ENCODE results near the gene PLXNC1. TPM values are rescaled to one million over a fixed set of nuclear protein-coding genes. Genes with fewer than 3 reads are reported as not detected.

The PLXNC1 gene
- total RNA-seq, 1 experiment from 2014 or later = 0.30 TPM

DNA sequence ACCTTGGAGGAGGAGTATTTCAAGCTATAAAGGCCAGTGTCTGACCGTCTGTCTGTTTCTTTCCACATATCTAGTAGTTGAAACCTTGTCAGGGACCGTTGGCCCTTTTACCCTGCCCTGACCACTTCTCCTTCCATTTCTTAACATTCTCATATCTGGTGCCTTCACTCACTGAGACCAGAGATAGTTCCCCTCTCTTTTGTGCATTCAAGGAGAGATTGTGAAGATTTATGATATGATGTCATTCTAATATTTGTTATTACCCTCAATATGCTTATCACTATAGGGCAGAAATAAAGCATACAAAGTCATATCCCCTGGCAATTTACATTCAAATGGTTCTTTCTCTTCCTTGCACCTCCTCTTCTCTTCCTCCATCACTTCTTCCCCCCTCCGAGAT lies 83.3 kb downstream of the PLXNC1 start:
- intact Hi-C loops (cut with micrococcal nuclease; ENCODE audit: unreplicated experiment) = no loop called here
- Histone ChIP-seq H3K9me3 (ENCODE audit: low read depth, low read length, poor library complexity, severe bottlenecking) (no peaks in the 10 kb centered on the region), H3K36me3 (ENCODE audit: insufficient read depth, low read length, poor library complexity, severe bottlenecking) (no peaks in the 10 kb centered on the region), H3K4me1 (ENCODE audit: insufficient read depth, low read length, poor library complexity, severe bottlenecking) (no peaks in the 10 kb centered on the region), H3K27ac (ENCODE audit: low read depth, low read length, poor library complexity, severe bottlenecking) (no peak overlapping the region), H3K4me3 (ENCODE audit: low read depth, low read length, poor library complexity, severe bottlenecking) (no peak overlapping the region), H3K27me3 (replicated peaks; ENCODE audit: insufficient read depth, low read depth, low read length, poor library complexity) (peaks cover 29% of the 10 kb centered on the region)
- ChIA-PET CTCF (no interaction called here), POLR2A (ENCODE audit: low non-redundant PET) (no interaction called here)
- BruUV-seq (replicated peaks) = no TSS peak
- no peak for DNase-seq (ENCODE audit: low spot score)
- TF ChIP-seq, protein P1, sequence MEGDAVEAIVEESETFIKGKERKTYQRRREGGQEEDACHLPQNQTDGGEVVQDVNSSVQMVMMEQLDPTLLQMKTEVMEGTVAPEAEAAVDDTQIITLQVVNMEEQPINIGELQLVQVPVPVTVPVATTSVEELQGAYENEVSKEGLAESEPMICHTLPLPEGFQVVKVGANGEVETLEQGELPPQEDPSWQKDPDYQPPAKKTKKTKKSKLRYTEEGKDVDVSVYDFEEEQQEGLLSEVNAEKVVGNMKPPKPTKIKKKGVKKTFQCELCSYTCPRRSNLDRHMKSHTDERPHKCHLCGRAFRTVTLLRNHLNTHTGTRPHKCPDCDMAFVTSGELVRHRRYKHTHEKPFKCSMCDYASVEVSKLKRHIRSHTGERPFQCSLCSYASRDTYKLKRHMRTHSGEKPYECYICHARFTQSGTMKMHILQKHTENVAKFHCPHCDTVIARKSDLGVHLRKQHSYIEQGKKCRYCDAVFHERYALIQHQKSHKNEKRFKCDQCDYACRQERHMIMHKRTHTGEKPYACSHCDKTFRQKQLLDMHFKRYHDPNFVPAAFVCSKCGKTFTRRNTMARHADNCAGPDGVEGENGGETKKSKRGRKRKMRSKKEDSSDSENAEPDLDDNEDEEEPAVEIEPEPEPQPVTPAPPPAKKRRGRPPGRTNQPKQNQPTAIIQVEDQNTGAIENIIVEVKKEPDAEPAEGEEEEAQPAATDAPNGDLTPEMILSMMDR (conservative IDR thresholded peaks at IDR 0.05; ENCODE audit: low read depth, low read length) = no peak
- no peak for TF ChIP-seq EZH2 (IDR thresholded peaks at IDR 0.05; ENCODE audit: borderline replicate concordance, low read depth, low read length, poor library complexity, severe bottlenecking)

- H3K9me3 ChIP-seq (ENCODE audit: low read depth, low read length, poor library complexity, severe bottlenecking) = no peaks in the 10 kb centered on the region
- CTCF ChIA-PET = no interaction called here
- no peak overlapping the region for H3K4me3 ChIP-seq (ENCODE audit: low read depth, low read length, poor library complexity, severe bottlenecking)
- intact Hi-C loops (cut with micrococcal nuclease; ENCODE audit: unreplicated experiment) = no loop called here
- H3K36me3 ChIP-seq (ENCODE audit: insufficient read depth, low read length, poor library complexity, severe bottlenecking) = no peaks in the 10 kb centered on the region
- H3K27me3 ChIP-seq (replicated peaks; ENCODE audit: insufficient read depth, low read depth, low read length, poor library complexity) = peaks cover 58% of the 10 kb centered on the region
- TF ChIP-seq, protein P1 (conservative IDR thresholded peaks at IDR 0.05; ENCODE audit: low read depth, low read length) = no peak
- no peak for TF ChIP-seq EZH2 (IDR thresholded peaks at IDR 0.05; ENCODE audit: borderline replicate concordance, low read depth, low read length, poor library complexity, severe bottlenecking)
- no TSS peak for BruUV-seq (replicated peaks)
- POLR2A ChIA-PET (ENCODE audit: low non-redundant PET) = no interaction called here
- no peak for DNase-seq (ENCODE audit: low spot score)
- H3K4me1 ChIP-seq (ENCODE audit: insufficient read depth, low read length, poor library complexity, severe bottlenecking) = no peaks in the 10 kb centered on the region
- H3K27ac ChIP-seq (ENCODE audit: low read depth, low read length, poor library complexity, severe bottlenecking) = no peak overlapping the region
These were observed 87.5 kb downstream of the PLXNC1 start for GRCh38 chr12:94235848-94236247.

DNA sequence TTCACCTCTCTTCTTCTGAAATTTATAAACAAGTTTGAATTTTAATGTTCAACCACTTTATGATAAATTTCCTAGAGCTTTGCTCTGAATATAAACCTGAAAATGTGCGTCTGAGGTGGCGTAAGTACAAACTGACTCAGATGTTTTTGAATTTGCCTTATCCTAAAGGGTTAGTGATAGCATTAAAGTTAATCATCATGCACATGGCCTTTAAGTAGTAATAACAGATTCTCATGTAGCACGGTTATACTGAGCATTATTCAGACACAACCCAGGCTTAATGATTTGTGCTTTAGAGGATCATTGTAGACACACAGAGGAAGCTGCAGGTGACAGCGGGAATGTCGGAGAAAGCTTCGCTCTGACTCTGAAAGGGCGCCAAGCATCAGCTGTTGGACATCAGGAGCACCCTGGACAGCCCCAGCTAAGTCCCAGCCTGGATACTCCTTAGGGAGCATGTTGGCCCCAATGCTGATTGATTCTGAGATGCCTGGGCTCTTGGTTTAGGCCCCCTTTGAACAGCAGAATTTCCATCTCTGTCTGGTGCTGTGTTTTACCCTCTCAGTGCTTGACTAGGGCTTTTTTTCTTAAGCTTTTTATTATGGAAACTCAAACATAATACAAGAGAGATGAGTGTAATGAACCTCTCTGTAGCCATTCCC lies 91.1 kb downstream of the PLXNC1 start:
- H3K4me1 ChIP-seq (ENCODE audit: insufficient read depth, low read length, poor library complexity, severe bottlenecking) = no peaks in the 10 kb centered on the region
- H3K9me3 ChIP-seq (ENCODE audit: low read depth, low read length, poor library complexity, severe bottlenecking) = no peaks in the 10 kb centered on the region
- no peak overlapping the region for H3K4me3 ChIP-seq (ENCODE audit: low read depth, low read length, poor library complexity, severe bottlenecking)
- POLR2A ChIA-PET (ENCODE audit: low non-redundant PET) = no interaction called here
- no peaks in the 10 kb centered on the region for H3K36me3 ChIP-seq (ENCODE audit: insufficient read depth, low read length, poor library complexity, severe bottlenecking)
- TF ChIP-seq, protein P1 (conservative IDR thresholded peaks at IDR 0.05; ENCODE audit: low read depth, low read length) = no peak
- TF ChIP-seq EZH2 (IDR thresholded peaks at IDR 0.05; ENCODE audit: borderline replicate concordance, low read depth, low read length, poor library complexity, severe bottlenecking) = no peak
- intact Hi-C loops (cut with micrococcal nuclease; ENCODE audit: unreplicated experiment) = no loop called here
- CTCF ChIA-PET = no interaction called here
- no peak for DNase-seq (ENCODE audit: low spot score)
- peaks cover 68% of the 10 kb centered on the region for H3K27me3 ChIP-seq (replicated peaks; ENCODE audit: insufficient read depth, low read depth, low read length, poor library complexity)
- no peak overlapping the region for H3K27ac ChIP-seq (ENCODE audit: low read depth, low read length, poor library complexity, severe bottlenecking)
- BruUV-seq (replicated peaks) = no TSS peak
